Measurements from ENCODE around the gene SLC25A36. TPM values are rescaled to one million over a fixed set of nuclear protein-coding genes. Genes with fewer than 3 reads are reported as not detected.

SLC25A36 gene
- total and polyA plus RNA-seq, 2 of the 4 experiments (the other 2 are of a cell fraction), result 31.3 to 76.7 TPM

DNA sequence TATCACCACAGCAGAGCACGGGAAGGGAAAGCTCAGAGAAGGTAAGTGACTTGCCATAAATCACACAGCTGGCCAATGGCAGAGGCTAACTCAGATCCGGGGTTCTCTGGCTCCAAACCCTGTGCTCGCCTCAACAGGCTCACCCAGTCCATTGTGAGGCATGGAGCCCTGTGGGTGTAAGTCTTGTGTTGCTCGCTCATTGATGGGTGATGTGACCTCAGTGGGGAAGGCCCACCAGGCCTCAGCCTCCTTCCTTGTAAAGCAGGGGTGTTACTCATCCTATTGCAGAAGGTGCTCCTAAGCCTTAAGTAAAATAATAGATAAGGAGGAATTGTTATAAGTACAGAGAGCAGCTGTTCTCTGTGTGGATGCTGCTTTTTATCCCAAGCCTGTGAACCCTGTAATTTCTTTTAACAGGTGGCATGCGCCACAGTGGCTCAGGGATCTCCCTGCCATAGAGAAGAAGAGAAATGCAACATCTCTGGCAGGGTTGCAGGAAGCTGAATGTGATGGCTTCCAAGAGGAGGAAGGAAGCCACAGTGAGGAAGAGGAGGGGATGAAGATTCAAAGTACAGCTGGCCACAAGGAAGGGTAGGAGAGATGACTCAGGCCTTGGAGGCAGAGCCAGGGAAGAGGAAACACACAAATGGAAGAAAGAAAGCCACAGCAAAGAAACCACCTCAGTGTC lies 78.7 kb downstream of the SLC25A36 start:
- dilution Hi-C loops (cut with HindIII; ENCODE audit: low sequenced_read_pairs, unreplicated experiment), result no loop called here
- Histone ChIP-seq H2BK5ac (ENCODE audit: low read depth, low read length, poor library complexity, severe bottlenecking) (no peak overlapping the region), H4K5ac (ENCODE audit: low read depth, low read length) (no peak overlapping the region), H3K4me3 (ENCODE audit: insufficient read depth, low read depth, low read length) (no peak overlapping the region), H3K79me1 (ENCODE audit: low read depth in 1 of 2, low read length in 2 of 2) (no peaks in the 10 kb centered on the region), H4K91ac (ENCODE audit: insufficient read depth, low read depth, low read length) (no peak overlapping the region), H3K18ac (ENCODE audit: low read depth, low read length) (no peak overlapping the region), H3K23ac (ENCODE audit: low read depth, low read length) (no peak overlapping the region), H3K4ac (ENCODE audit: low read depth, low read length) (no peak overlapping the region), H3K4me2 (ENCODE audit: low read depth, low read length) (no peak overlapping the region), H3K27me3 (ENCODE audit: control insufficient read depth, insufficient read depth, low read length) (peaks cover 4% of the 10 kb centered on the region; the same call in 1 of the 2 replicates), H4K20me1 (ENCODE audit: insufficient read depth, low read length) (no peaks in the 10 kb centered on the region), H2BK20ac (ENCODE audit: low read depth, low read length) (no peak overlapping the region), H3K4me1 (ENCODE audit: control insufficient read depth, insufficient read depth, low read length) (no peaks in the 10 kb centered on the region), H3K9me3 (ENCODE audit: control insufficient read depth, insufficient read depth, low read length) (no peaks in the 10 kb centered on the region), H3K56ac (ENCODE audit: extremely low read depth, insufficient read depth, low read length) (no peak overlapping the region), H3K9me1 (ENCODE audit: insufficient read depth, low read length) (no peaks in the 10 kb centered on the region), H2AFZ (replicated peaks; ENCODE audit: low read length, poor library complexity) (no peak overlapping the region), H2AK9ac (replicated peaks; ENCODE audit: low read depth, low read length, poor library complexity) (no peak overlapping the region), H3K36me3 (ENCODE audit: control insufficient read depth, insufficient read depth, low read length) (no peaks in the 10 kb centered on the region), H2BK120ac (ENCODE audit: low read depth, low read length) (no peak overlapping the region), H3K27ac (ENCODE audit: insufficient read depth, low read length) (no peak overlapping the region), H4K8ac (ENCODE audit: low read depth in 2 of 2, low read length in 2 of 2) (no peak overlapping the region), H3K9ac (ENCODE audit: low read depth, low read length) (no peak overlapping the region), H3K14ac (replicated peaks; ENCODE audit: low read depth, low read length) (no peak overlapping the region), H2BK15ac (ENCODE audit: low read depth, low read length) (no peak overlapping the region), H2AK5ac (ENCODE audit: low read depth, low read length) (no peak overlapping the region)
- WGBS, 2 experiments (ENCODE audit: extremely low coverage in 2 of 2, insufficient read length in 1 of 2), result no CpG with 5 or more reads among the region's 5 CpGs
- ChIA-PET CTCF (no interaction called here), POLR2A (ENCODE audit: unreplicated experiment) (no interaction called here)
- DNase-seq, result no peak
- no peak for ATAC-seq (ENCODE audit: low read depth)
- in situ Hi-C loops (cut with MboI; ENCODE audit: low sequenced_read_pairs), result no loop called here
- intact Hi-C loops (cut with micrococcal nuclease), result no loop called here
- BruUV-seq (replicated peaks), result no TSS peak
- TF ChIP-seq RFX5 (IDR thresholded peaks at IDR 0.05; ENCODE audit: low read depth, low read length), result no peak
- TF ChIP-seq RCOR1 (IDR thresholded peaks at IDR 0.05; ENCODE audit: insufficient replicate concordance, low read length), result no peak
- TF ChIP-seq MAZ (IDR thresholded peaks at IDR 0.05; ENCODE audit: borderline replicate concordance, low read depth, low read length), result no peak
- TF ChIP-seq CHD1 (IDR thresholded peaks at IDR 0.05; ENCODE audit: low read depth, low read length), result no peak
- no peak for TF ChIP-seq SMC3 (IDR thresholded peaks at IDR 0.05; ENCODE audit: low read depth, low read length)
- TF ChIP-seq NFE2L2 (IDR thresholded peaks at IDR 0.05; ENCODE audit: low read depth, low read length), result no peak
- no peak for TF ChIP-seq POLR2A (IDR thresholded peaks at IDR 0.05; ENCODE audit: low read depth, low read length)
- TF ChIP-seq CEBPB (IDR thresholded peaks at IDR 0.05; ENCODE audit: low read depth, low read length), result no peak
- TF ChIP-seq, protein P1, sequence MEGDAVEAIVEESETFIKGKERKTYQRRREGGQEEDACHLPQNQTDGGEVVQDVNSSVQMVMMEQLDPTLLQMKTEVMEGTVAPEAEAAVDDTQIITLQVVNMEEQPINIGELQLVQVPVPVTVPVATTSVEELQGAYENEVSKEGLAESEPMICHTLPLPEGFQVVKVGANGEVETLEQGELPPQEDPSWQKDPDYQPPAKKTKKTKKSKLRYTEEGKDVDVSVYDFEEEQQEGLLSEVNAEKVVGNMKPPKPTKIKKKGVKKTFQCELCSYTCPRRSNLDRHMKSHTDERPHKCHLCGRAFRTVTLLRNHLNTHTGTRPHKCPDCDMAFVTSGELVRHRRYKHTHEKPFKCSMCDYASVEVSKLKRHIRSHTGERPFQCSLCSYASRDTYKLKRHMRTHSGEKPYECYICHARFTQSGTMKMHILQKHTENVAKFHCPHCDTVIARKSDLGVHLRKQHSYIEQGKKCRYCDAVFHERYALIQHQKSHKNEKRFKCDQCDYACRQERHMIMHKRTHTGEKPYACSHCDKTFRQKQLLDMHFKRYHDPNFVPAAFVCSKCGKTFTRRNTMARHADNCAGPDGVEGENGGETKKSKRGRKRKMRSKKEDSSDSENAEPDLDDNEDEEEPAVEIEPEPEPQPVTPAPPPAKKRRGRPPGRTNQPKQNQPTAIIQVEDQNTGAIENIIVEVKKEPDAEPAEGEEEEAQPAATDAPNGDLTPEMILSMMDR (conservative IDR thresholded peaks at IDR 0.05; ENCODE audit: low read depth, low read length), result no peak
- TF ChIP-seq MAFK (IDR thresholded peaks at IDR 0.05; ENCODE audit: low read depth, low read length), result no peak
- TF ChIP-seq FOS (IDR thresholded peaks at IDR 0.05; ENCODE audit: low read depth, low read length), result no peak
- TF ChIP-seq MXI1 (IDR thresholded peaks at IDR 0.05; ENCODE audit: borderline replicate concordance, low read depth, low read length), result no peak
- TF ChIP-seq, protein P2, sequence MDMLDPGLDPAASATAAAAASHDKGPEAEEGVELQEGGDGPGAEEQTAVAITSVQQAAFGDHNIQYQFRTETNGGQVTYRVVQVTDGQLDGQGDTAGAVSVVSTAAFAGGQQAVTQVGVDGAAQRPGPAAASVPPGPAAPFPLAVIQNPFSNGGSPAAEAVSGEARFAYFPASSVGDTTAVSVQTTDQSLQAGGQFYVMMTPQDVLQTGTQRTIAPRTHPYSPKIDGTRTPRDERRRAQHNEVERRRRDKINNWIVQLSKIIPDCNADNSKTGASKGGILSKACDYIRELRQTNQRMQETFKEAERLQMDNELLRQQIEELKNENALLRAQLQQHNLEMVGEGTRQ (IDR thresholded peaks at IDR 0.05; ENCODE audit: low read depth, low read length), result no peak
- TF ChIP-seq, protein P3, sequence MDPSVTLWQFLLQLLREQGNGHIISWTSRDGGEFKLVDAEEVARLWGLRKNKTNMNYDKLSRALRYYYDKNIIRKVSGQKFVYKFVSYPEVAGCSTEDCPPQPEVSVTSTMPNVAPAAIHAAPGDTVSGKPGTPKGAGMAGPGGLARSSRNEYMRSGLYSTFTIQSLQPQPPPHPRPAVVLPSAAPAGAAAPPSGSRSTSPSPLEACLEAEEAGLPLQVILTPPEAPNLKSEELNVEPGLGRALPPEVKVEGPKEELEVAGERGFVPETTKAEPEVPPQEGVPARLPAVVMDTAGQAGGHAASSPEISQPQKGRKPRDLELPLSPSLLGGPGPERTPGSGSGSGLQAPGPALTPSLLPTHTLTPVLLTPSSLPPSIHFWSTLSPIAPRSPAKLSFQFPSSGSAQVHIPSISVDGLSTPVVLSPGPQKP (IDR thresholded peaks at IDR 0.05; ENCODE audit: borderline replicate concordance, low read depth, low read length), result no peak
- no peak for TF ChIP-seq RAD21 (IDR thresholded peaks at IDR 0.05; ENCODE audit: low read length)
- no peak for TF ChIP-seq BHLHE40 (IDR thresholded peaks at IDR 0.05; ENCODE audit: low read depth, low read length)

All from IMR-90 (cell line).